ENCODE data around the gene UNC5A.

UNC5A gene

GRCh38 chr5:176802116-176802784 lies 8.1 kb upstream of the UNC5A start:
- no peak for DNase-seq

DNA sequence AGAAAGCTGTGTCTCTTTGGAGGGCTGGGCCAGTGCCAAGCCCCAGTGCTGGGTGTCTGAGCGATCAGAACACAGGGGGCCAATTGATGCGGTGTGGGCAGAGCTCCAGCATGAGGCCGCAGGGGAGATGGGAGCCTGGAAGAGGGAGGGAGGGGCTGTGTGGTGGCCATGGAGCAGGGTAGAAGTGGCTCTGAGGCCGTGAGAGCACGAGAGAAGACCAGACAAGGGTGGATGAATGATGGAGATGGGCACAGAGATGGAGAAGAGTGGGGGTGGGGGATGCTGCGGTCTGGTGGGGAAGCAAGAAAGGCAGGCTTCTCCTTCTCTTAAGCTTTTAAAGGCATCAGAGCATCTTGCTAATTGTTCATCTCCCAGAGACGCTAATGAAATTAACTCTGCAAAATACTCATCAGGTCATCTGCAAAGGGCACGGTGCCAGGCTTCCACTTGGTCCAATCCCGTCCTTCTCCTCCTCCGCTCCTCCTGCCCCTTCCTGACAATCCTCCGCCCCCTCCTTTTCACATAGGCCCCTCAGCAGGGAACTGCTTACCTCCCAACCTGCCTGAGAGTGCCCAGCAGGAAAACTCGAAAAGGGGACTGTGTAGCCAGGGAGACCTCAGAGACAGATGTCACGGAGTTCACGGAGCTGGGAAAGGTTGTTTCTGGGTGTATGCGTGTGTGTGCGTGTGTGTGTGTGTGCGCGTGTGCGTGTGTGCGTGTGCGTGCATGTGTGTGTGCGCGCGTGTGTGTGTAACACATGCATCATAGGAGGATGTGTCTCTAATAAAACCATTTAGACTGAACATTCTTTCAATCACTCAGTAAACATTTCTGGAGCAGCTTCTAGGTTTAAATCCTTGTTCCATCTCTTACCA lies 7.1 kb upstream of the UNC5A start:
- peak; percentile 47 for DNase-seq

DNA sequence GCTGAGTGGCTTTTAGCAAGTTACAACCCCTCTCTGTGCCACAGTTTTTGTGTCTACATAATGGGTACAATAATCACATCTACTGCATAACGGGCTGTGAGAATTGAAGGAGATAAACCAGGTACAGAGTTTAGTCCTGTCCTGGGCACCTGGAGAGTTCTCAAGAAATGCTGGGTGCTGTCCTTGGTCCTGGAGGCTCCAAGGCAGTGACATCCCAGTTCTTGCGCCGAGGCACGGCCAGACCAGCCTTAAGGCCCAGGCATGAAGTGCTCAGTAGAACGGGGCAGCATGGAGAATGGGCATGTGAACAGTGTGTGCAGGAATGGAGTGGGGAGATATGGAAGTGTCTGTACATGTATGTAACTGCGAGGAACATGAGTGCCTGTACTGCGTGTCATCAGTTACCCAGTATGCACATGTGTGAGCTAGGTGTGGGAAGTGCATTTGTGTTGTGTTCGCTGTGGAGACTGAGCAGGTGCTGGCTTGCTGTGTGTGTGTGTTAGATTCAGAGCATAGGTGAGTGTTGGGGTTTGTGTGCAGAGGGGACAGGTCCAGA lies 6.3 kb upstream of the UNC5A start:
- DNase-seq = no peak

DNA sequence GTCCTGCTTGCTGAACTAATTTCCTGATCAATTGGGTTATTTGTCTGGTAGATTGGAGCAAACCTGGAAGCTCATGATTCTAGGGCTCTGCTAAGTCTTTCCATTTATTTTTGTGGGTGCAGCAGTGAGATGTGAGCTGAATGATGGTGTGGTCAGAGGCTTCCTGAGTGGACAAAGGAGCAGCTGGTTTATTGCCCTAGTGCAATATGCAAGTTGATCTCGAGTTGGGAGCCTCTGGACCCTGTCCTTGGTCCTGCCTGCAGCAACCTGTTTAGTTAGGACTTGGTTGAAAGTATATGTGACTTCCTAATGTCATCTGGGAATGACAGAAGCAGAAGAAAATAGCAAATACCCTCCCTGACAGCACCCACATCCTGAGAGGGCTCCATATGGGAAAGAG lies 4.2 kb upstream of the UNC5A start:
- DNase-seq = no peak

- DNase-seq = no peak
These were observed 747 bp upstream of the UNC5A start for GRCh38 chr5:176809544-176810080.

DNA sequence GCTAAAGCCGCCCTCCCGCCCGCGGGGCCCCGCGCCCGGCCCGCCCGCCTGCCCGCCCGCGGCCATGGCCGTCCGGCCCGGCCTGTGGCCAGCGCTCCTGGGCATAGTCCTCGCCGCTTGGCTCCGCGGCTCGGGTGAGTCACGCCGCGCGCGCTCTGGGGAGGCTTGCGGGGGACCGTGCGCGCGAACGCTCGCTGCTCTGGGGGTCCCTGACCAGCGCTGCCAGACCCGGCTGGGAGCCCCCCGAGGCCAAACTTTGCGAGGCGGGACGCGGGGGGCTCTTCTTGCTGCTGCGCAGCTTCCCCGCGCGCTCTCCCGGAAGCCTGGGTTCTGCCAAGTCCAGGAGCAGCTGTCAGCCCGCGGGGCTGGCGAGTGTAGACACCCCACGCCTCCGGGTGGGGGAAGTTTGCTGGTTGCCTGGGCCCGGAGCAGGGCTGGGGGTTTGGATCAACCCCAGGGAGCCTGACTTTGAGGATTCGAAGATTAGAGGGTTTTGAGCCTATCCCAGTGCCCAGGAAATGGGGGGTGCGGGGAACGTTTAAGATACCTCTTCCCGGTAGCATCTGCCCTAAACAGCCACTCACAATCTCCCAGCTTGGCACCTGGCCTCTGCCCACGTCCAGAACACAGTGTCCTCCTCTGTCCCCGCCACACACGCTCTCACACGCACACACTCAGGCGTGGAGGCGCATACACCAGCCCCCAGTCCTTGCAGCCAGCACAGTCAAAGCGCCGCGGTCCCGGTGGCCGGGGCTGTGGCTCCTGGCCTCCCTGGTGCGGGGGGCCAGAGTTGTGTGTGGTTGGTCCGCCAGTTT lies 535 bp downstream of the UNC5A start:
- DNase-seq = no peak

DNA sequence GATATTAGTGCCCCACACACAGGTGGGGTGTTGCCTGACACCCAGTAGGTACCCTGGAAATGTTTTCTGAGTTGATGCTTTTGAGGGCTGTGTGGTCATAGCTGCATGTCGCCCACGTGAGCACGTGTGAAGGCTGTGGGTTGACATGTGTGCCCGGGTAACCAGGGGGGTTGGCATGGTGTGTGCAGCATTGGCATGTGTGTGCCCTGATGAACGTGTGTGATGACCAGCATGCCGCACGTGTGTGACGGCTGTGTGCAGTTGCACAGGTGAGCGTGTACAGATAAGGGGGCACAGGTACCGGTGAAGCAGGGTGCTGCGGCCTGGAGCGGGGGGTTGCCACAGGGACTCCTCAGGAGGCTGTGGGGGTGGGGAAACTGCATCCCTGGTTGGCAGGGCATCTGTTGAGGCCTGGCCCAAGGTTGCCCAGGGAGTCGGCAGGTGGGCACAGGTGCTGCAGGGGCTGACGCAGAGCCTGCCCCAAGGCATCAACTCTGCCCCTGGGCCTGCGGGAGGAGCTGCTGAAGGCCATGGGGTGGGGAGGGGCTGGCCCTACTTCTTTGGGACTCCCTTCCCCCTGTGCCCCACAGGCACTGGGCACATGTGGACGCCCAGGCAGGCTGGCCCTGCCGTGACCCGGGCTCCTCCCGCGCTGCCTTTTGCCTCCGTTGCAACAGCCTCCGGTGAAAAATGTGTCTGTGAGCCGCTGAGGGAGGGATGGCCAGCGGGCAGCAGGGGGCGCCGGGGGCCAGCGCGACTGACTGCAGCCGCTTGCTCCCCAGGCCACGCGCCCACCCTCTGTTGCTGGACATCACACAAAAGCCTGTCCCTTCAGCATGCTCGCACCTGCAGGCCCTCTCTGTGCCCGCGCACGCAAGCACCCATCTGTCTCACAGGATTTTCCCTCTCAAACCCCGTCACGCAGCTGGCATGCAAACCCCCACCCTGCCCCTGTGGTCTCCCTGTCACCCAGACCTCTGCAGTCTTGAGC lies 2.2 kb downstream of the UNC5A start:
- no peak for DNase-seq

DNA sequence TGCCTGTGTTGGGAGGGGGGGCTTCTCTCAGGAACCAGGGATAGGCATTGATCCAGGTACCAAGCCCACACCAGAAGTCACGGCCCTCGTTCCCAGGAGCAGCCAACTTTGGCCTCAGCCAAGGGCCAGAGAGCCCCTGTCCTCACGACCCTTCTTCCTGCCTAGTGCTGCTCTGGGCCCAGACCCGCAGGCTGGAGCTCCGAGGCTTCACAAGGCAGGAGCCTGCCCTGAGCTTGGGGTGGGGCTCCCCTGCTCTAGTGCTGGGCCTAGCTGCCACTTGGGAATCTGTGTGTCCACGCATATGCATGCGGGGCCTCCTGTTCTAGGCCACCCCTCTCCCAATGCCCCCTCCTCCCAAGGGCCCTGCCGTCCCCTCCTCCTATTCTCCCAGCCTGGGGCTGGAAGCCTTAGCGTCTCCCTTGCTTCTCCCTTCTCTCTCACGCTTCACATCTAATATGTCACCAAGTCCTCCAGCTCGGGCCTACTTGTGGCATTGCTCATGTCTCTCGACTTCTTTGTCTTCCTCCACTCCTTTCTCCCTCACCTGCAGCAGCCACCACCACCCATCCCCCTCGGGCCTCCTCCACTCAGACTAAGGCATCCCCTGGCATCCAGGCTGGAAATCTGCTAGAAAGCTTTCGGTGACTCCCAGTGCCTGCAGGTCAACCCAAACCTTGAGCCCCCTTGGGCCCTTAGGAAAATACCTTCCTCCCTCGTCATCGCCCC lies 3.4 kb downstream of the UNC5A start:
- no peak for DNase-seq

GRCh38 chr5:176814313-176814685 lies 3.9 kb downstream of the UNC5A start:
- no peak for DNase-seq

GRCh38 chr5:176814836-176815438 lies 4.6 kb downstream of the UNC5A start:
- DNase-seq = no peak

- DNase-seq = peak; percentile 68
These were observed 5.8 kb downstream of the UNC5A start for GRCh38 chr5:176816043-176816745.

DNA sequence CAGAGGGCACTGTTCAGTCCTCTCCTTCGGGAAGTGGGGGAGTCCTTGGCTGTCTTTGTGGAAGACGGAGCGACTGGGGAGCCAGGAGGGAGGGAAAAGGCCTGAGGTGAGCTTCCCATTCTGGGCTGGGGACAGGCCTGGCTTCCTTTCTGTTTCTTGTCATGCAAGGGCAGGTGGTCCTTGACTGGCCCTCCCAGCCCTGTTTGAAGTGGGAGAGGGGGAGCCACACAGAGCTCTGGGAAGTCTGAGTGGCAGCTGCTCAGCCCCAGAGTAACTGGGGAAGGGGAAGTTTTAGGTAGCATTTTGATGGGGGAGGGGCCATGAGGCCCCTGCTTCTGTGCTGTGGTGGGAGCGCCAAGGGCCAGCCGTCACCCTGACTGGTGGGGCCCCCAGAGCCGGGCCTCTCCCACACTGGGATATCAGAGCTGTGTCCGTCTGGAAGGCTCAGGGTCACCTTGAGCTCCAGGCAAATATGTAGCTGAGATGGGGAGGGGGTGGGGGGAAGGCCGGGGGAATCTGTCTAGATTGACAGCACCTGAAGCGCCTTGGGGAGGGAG lies 6.5 kb downstream of the UNC5A start:
- DNase-seq = peak; percentile 13

- peak; percentile 60 for DNase-seq
These were observed 7.0 kb downstream of the UNC5A start for GRCh38 chr5:176817369-176817840.

GRCh38 chr5:176817841-176818377 lies 7.5 kb downstream of the UNC5A start:
- DNase-seq = peak; percentile 38

- no peak for DNase-seq
These were observed 8.2 kb downstream of the UNC5A start for GRCh38 chr5:176818391-176819098.

DNA sequence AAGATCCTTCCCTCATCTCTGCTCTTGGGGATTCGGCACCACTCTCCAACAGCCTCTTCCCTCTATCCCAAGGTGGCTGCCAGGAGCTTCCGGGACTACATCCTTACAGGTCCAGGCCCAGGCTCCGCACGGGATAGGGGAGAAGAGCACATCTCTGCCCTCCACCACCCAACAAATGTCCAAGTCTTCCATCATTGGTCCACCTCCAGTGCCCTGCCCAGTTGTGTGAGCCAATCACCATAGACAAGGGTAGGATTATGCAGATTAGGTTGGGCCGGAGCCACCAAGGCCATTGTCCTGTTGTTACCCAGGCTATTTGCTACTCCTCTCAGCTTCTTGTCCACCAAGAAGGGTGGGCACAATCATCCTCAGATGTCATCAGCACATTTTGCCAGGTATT lies 9.1 kb downstream of the UNC5A start:
- no peak for DNase-seq

DNA sequence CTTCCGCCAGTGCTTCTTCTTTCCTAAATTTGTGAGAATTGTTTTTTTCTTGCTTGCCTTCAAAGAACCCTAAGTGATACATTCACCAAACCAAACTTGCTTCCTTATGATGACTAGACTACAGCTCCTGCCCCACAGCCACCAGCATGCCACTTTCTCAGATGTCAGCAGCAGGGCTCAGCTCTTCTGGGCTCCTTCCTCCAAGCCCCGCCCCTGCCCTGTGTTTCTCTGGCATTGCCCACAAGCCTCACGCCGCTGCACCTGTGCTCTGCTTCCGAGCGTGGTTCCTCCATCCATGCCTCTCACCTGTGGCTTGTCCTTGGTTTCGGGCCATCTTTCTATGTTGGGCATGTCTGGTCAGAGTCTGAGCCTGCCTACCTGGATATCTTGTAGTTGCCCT lies 10.6 kb downstream of the UNC5A start:
- no peak for DNase-seq

GRCh38 chr5:176821441-176821840 lies 11.1 kb downstream of the UNC5A start:
- no peak for DNase-seq

All from NCI-H2171 treated with DMSO at 0.1 percent for 48 hours (cell line).